Measurements from ENCODE around the gene SRSF7.

DNA sequence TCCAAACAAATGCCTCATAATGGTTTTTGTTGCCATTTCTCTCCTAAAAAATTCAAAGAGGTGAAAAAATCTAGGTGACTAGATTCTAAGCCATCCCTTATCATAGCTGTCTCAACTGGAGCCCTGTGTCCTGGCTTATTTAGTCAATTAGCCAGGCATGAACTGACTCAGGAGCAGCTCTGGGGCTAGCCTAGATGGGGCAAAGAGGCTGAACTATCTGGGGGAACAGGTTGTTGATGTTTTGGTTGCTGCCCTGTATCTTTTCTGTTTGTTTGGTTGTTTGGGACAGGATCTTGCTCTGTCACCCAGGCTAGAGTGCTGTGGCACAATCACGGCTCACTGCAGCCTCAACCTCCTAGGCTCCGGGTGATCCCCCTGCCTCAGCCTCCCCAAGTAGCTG lies 41.6 kb upstream of the SRSF7 start:
- TF ChIP-seq, protein P1, sequence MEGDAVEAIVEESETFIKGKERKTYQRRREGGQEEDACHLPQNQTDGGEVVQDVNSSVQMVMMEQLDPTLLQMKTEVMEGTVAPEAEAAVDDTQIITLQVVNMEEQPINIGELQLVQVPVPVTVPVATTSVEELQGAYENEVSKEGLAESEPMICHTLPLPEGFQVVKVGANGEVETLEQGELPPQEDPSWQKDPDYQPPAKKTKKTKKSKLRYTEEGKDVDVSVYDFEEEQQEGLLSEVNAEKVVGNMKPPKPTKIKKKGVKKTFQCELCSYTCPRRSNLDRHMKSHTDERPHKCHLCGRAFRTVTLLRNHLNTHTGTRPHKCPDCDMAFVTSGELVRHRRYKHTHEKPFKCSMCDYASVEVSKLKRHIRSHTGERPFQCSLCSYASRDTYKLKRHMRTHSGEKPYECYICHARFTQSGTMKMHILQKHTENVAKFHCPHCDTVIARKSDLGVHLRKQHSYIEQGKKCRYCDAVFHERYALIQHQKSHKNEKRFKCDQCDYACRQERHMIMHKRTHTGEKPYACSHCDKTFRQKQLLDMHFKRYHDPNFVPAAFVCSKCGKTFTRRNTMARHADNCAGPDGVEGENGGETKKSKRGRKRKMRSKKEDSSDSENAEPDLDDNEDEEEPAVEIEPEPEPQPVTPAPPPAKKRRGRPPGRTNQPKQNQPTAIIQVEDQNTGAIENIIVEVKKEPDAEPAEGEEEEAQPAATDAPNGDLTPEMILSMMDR (IDR thresholded peaks at IDR 0.05): no peak
- no peak for TF ChIP-seq EZH2 (IDR thresholded peaks at IDR 0.05; ENCODE audit: borderline replicate concordance, insufficient read depth, low read depth, low read length, poor library complexity, severe bottlenecking)
